ENCODE measurements around the gene TRAIP. TPM values are rescaled to one million over a fixed set of nuclear protein-coding genes. Genes with fewer than 3 reads are reported as not detected.

TRAIP gene
- total RNA-seq, 1 donor, result 1.4 TPM

DNA sequence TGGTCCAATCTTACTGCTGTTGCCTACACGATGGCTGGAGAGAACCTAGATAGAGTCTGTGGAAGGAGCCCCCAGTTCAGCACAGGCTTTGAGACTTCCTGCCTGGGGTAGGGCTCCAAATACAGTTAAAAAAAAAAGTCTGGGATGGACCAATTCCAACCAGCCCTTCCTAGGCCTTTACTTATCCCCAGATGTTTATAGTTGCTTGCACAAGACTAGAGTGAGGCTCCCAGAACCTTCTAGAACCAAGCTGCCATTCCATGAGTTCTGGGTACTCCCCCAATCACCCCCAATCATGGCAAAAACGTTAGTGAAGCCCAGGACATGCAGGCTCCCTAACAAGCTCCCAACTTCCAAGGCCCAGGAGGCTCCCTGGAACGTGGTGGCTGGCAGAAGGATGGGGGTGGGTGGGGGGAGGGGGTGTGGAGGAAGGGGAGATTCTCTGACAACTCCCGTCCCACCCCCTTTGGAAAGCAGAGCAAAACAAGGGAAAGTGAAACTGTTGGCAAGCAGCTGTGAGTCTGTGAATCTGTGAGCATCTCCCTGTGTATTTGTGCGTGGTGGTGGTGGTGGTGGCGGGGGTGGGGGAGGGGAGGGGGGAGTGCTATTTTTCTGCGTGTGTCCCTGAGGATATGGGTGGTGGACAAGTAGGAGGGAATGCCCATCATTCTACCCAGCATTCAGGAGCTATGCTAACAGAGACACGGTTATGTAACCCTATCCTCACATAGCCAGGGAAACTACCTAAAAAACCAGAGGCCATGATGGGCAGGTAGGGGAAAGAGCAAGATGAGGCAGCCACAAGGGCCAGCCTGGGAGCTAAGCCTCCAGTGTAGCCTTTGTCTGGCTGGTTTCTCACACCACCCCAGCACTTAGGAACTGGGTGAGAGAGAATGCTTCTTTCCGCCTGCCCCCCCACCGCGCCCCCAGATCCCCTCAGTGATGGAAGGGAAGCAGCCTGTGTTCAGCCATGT is 45.3 kb upstream of the TRAIP start:
- Histone ChIP-seq H3K27me3 (ENCODE audit: insufficient read depth, low read length) (no peaks in the 10 kb centered on the region), H3K4me1 (ENCODE audit: insufficient read depth, low read length) (peaks cover 17% of the 10 kb centered on the region), H3K36me3 (ENCODE audit: insufficient read depth, low read length) (no peaks in the 10 kb centered on the region), H3K4me2 (ENCODE audit: insufficient read depth, low read length) (no peak overlapping the region), H3K27ac (ENCODE audit: low read depth, low read length) (no peak overlapping the region), H2AFZ (ENCODE audit: low read length) (no peak overlapping the region), H3K79me2 (ENCODE audit: insufficient read depth, low read length) (no peaks in the 10 kb centered on the region), H3K4me3 (ENCODE audit: insufficient read depth, low read length) (no peak overlapping the region), H4K20me1 (ENCODE audit: insufficient read depth, low read length) (no peaks in the 10 kb centered on the region), H3K9me3 (ENCODE audit: low read depth, low read length) (no peaks in the 10 kb centered on the region)
- peak; percentile 82 for DNase-seq (ENCODE audit: insufficient read length, low spot score, missing footprints)
- TF ChIP-seq, protein P1, sequence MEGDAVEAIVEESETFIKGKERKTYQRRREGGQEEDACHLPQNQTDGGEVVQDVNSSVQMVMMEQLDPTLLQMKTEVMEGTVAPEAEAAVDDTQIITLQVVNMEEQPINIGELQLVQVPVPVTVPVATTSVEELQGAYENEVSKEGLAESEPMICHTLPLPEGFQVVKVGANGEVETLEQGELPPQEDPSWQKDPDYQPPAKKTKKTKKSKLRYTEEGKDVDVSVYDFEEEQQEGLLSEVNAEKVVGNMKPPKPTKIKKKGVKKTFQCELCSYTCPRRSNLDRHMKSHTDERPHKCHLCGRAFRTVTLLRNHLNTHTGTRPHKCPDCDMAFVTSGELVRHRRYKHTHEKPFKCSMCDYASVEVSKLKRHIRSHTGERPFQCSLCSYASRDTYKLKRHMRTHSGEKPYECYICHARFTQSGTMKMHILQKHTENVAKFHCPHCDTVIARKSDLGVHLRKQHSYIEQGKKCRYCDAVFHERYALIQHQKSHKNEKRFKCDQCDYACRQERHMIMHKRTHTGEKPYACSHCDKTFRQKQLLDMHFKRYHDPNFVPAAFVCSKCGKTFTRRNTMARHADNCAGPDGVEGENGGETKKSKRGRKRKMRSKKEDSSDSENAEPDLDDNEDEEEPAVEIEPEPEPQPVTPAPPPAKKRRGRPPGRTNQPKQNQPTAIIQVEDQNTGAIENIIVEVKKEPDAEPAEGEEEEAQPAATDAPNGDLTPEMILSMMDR (IDR thresholded peaks at IDR 0.05; ENCODE audit: extremely low read depth, low read depth, low read length), result no peak

- Histone ChIP-seq H3K27me3 (ENCODE audit: insufficient read depth, low read length) (no peaks in the 10 kb centered on the region), H3K4me1 (ENCODE audit: insufficient read depth, low read length) (peaks cover 11% of the 10 kb centered on the region), H3K4me3 (ENCODE audit: insufficient read depth, low read length) (no peak overlapping the region), H3K4me2 (ENCODE audit: insufficient read depth, low read length) (no peak overlapping the region), H3K9me3 (ENCODE audit: low read depth, low read length) (no peaks in the 10 kb centered on the region), H3K27ac (ENCODE audit: low read depth, low read length) (no peak overlapping the region), H3K79me2 (ENCODE audit: insufficient read depth, low read length) (no peaks in the 10 kb centered on the region), H3K36me3 (ENCODE audit: insufficient read depth, low read length) (no peaks in the 10 kb centered on the region), H4K20me1 (ENCODE audit: insufficient read depth, low read length) (no peaks in the 10 kb centered on the region), H2AFZ (ENCODE audit: low read length) (no peak overlapping the region)
- TF ChIP-seq, protein P1 (IDR thresholded peaks at IDR 0.05; ENCODE audit: extremely low read depth, low read depth, low read length), result no peak
- peak; percentile 99 for DNase-seq (ENCODE audit: insufficient read length, low spot score, missing footprints)
Observed at GRCh38 chr3:49900491-49901153, 44.3 kb upstream of the TRAIP start.

DNA sequence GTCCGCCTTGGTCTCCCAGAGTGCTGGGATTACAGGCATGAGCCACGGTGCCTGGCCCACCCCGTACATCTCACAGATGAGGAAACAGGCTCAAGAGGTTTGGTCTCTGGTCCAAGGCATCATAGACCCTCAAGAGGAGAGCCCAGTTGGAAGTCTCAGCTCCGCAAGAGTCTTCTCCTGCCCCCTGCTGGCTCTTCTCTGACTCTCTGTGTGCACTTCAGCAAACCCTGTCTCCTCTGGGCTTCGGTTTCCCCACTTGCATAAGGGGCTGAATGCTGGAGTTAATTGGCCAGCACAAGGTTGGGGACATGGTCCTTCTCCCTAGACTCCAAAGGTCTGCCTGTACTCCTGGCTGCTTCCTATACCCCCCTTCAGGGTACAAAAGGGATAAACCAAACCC is 43.5 kb upstream of the TRAIP start:
- DNase-seq (ENCODE audit: insufficient read length, low spot score, missing footprints), result peak; percentile 69
- no peaks in the 10 kb centered on the region for H4K20me1 ChIP-seq (ENCODE audit: insufficient read depth, low read length)
- H2AFZ ChIP-seq (ENCODE audit: low read length), result no peak overlapping the region
- no peaks in the 10 kb centered on the region for H3K9me3 ChIP-seq (ENCODE audit: low read depth, low read length)
- H3K4me1 ChIP-seq (ENCODE audit: insufficient read depth, low read length), result peaks cover 10% of the 10 kb centered on the region
- H3K4me3 ChIP-seq (ENCODE audit: insufficient read depth, low read length), result no peak overlapping the region
- H3K27me3 ChIP-seq (ENCODE audit: insufficient read depth, low read length), result no peaks in the 10 kb centered on the region
- no peak overlapping the region for H3K27ac ChIP-seq (ENCODE audit: low read depth, low read length)
- no peak overlapping the region for H3K4me2 ChIP-seq (ENCODE audit: insufficient read depth, low read length)
- TF ChIP-seq, protein P1 (IDR thresholded peaks at IDR 0.05; ENCODE audit: extremely low read depth, low read depth, low read length), result peak; percentile 30
- no peaks in the 10 kb centered on the region for H3K36me3 ChIP-seq (ENCODE audit: insufficient read depth, low read length)
- no peaks in the 10 kb centered on the region for H3K79me2 ChIP-seq (ENCODE audit: insufficient read depth, low read length)

- Histone ChIP-seq H3K4me1 (ENCODE audit: insufficient read depth, low read length) (peaks cover 10% of the 10 kb centered on the region), H3K27ac (ENCODE audit: low read depth, low read length) (no peak overlapping the region), H2AFZ (ENCODE audit: low read length) (no peak overlapping the region), H3K36me3 (ENCODE audit: insufficient read depth, low read length) (no peaks in the 10 kb centered on the region), H3K4me2 (ENCODE audit: insufficient read depth, low read length) (no peak overlapping the region), H4K20me1 (ENCODE audit: insufficient read depth, low read length) (no peaks in the 10 kb centered on the region), H3K4me3 (ENCODE audit: insufficient read depth, low read length) (no peak overlapping the region), H3K79me2 (ENCODE audit: insufficient read depth, low read length) (no peaks in the 10 kb centered on the region), H3K27me3 (ENCODE audit: insufficient read depth, low read length) (no peaks in the 10 kb centered on the region), H3K9me3 (ENCODE audit: low read depth, low read length) (no peaks in the 10 kb centered on the region)
- DNase-seq (ENCODE audit: insufficient read length, low spot score, missing footprints), result no peak
- TF ChIP-seq, protein P1 (IDR thresholded peaks at IDR 0.05; ENCODE audit: extremely low read depth, low read depth, low read length), result no peak
Observed at GRCh38 chr3:49898991-49899390, 42.6 kb upstream of the TRAIP start.

Data from osteoblast (primary cell).